IMR-90 (cell line): ENCODE results near the gene ALDH2. TPM values are rescaled to one million over a fixed set of nuclear protein-coding genes. Genes with fewer than 3 reads are reported as not detected.

Experiments
- ATAC-seq: fragments of 200-7000 bp; cut with Tn5 transposase; 2 replicates; pipeline ENCODE4 v1.9.1; 2020; ENCODE audit warnings: low read depth, mild to moderate bottlenecking, moderate library complexity
- BruUV-seq: library from RNA; stranded (reverse); fragments of 400-500 nt; replicated peaks from 2 replicates; lab custom pipeline; 2021; lab: Mats Ljungman, UMichigan
- CTCF ChIA-PET: fragments of 300-600 bp; formaldehyde crosslinking; extraction: SDS; loops from one replicate; lab custom pipeline; 2021; ENCODE audit warnings: antibody characterized with exemption; lab: Yijun Ruan, JAX
- POLR2A ChIA-PET: fragments of 300-600 bp; sonication (Branson Sonifier 250); formaldehyde crosslinking; loops from one replicate; lab custom pipeline; 2022; ENCODE audit warnings: antibody characterized with exemption; ENCODE audit not compliant: unreplicated experiment; lab: Charles Lee
- DNase-seq: peaks from one replicate; pipeline ENCODE4 v3.0.0; 2013
- H2AFZ ChIP-seq: replicated peaks from 2 replicates; pipeline ENCODE3; 2013; ENCODE audit warnings: low read length, mild to moderate bottlenecking; ENCODE audit not compliant: poor library complexity
- H2AK5ac ChIP-seq: 2 replicates; pipeline ENCODE4 v1.6.1; 2013; ENCODE audit warnings: low read depth, low read length, inconsistent platforms
- H2AK9ac ChIP-seq: replicated peaks from 2 replicates; pipeline ENCODE3; 2013; ENCODE audit warnings: mild to moderate bottlenecking, low read depth, low read length, moderate library complexity; ENCODE audit not compliant: poor library complexity
- H2BK120ac ChIP-seq: 2 replicates; pipeline ENCODE4 v1.6.1; 2013; ENCODE audit warnings: low read depth, low read length, inconsistent platforms
- H2BK15ac ChIP-seq: 3 replicates; pipeline ENCODE4 v1.6.1; 2013; ENCODE audit warnings: low read depth, low read length, inconsistent platforms
- H2BK20ac ChIP-seq: 2 replicates; pipeline ENCODE4 v1.6.1; 2013; ENCODE audit warnings: low read depth, mild to moderate bottlenecking, inconsistent platforms, low read length, moderate library complexity
- H2BK5ac ChIP-seq: 2 replicates; pipeline ENCODE4 v1.6.1; 2013; ENCODE audit warnings: mild to moderate bottlenecking, low read depth, low read length, inconsistent platforms; ENCODE audit not compliant: poor library complexity, severe bottlenecking
- H3K14ac ChIP-seq: replicated peaks from 2 replicates; pipeline ENCODE4 v1.6.1; 2013; ENCODE audit warnings: low read depth, low read length, inconsistent platforms
- H3K18ac ChIP-seq: 2 replicates; pipeline ENCODE4 v1.6.1; 2013; ENCODE audit warnings: low read depth, low read length, control low read depth
- H3K23ac ChIP-seq: 2 replicates; pipeline ENCODE4 v1.6.1; 2013; ENCODE audit warnings: low read depth, low read length, inconsistent platforms
- H3K27ac ChIP-seq: 2 replicates; pipeline ENCODE4 v1.5.1; 2013; ENCODE audit warnings: mild to moderate bottlenecking, control low read depth, low read length; ENCODE audit not compliant: insufficient read depth
- H3K27me3 ChIP-seq: 2 replicates; pipeline ENCODE4 v1.6.1; 2013; ENCODE audit warnings: low read length; ENCODE audit not compliant: control insufficient read depth, insufficient read depth
- H3K36me3 ChIP-seq: 2 replicates; pipeline ENCODE4 v1.6.1; 2013; ENCODE audit warnings: low read length, mixed read lengths; ENCODE audit not compliant: control insufficient read depth, insufficient read depth
- H3K4ac ChIP-seq: 2 replicates; pipeline ENCODE4 v1.6.1; 2013; ENCODE audit warnings: low read depth, low read length, inconsistent platforms
- H3K4me1 ChIP-seq: 2 replicates; pipeline ENCODE4 v1.6.1; 2013; ENCODE audit warnings: low read length, mixed read lengths; ENCODE audit not compliant: control insufficient read depth, insufficient read depth
- H3K4me2 ChIP-seq: 2 replicates; pipeline ENCODE4 v1.6.1; 2013; ENCODE audit warnings: low read depth, mild to moderate bottlenecking, control low read depth, low read length, moderate library complexity
- H3K4me3 ChIP-seq: 2 replicates; pipeline ENCODE4 v1.5.1; 2013; ENCODE audit warnings: low read depth, mild to moderate bottlenecking, control low read depth, low read length, moderate library complexity; ENCODE audit not compliant: insufficient read depth
- H3K56ac ChIP-seq: 2 replicates; pipeline ENCODE4 v1.6.1; 2013; ENCODE audit warnings: low read length, inconsistent platforms; ENCODE audit not compliant: insufficient read depth; ENCODE audit errors: extremely low read depth
- H3K79me1 ChIP-seq, 2 experiments: 2 replicates each; pipeline ENCODE4 v1.6.1; 2013; ENCODE audit warnings: low read length in 2 of 2, inconsistent platforms in 1 of 2, low read depth in 1 of 2
- H3K9ac ChIP-seq: 2 replicates; pipeline ENCODE4 v1.6.1; 2013; ENCODE audit warnings: low read depth, low read length, control low read depth
- H3K9me1 ChIP-seq: 2 replicates; pipeline ENCODE4 v1.6.1; 2013; ENCODE audit warnings: low read length, inconsistent platforms; ENCODE audit not compliant: insufficient read depth
- H3K9me3 ChIP-seq: 2 replicates; pipeline ENCODE4 v1.6.1; 2013; ENCODE audit warnings: low read length; ENCODE audit not compliant: control insufficient read depth, insufficient read depth
- H4K20me1 ChIP-seq: 2 replicates; pipeline ENCODE4 v1.6.1; 2013; ENCODE audit warnings: low read length, inconsistent platforms; ENCODE audit not compliant: insufficient read depth
- H4K5ac ChIP-seq: 2 replicates; pipeline ENCODE4 v1.6.1; 2013; ENCODE audit warnings: mild to moderate bottlenecking, low read depth, low read length, control low read depth
- H4K8ac ChIP-seq, 2 experiments: 2 replicates each; pipeline ENCODE4 v1.6.1; 2013; ENCODE audit warnings: low read depth in 2 of 2, low read length in 2 of 2, control low read depth in 1 of 2, inconsistent platforms in 1 of 2
- H4K91ac ChIP-seq: 2 replicates; pipeline ENCODE4 v1.6.1; 2013; ENCODE audit warnings: low read depth, low read length, inconsistent platforms; ENCODE audit not compliant: insufficient read depth
- CEBPB ChIP-seq: IDR thresholded peaks from 2 replicates; pipeline ENCODE4 v1.6.1; 2012; ENCODE audit warnings: low read depth, low read length, improper control_type of control experiment
- NFE2L2 ChIP-seq: fragments of 150-350 bp; IDR thresholded peaks from 2 replicates; pipeline ENCODE4 v1.6.1; 2016; ENCODE audit warnings: low read depth, mild to moderate bottlenecking, low read length
- RAD21 ChIP-seq: IDR thresholded peaks from 2 replicates; pipeline ENCODE4 v1.6.1; 2012; ENCODE audit warnings: low read length, improper control_type of control experiment
- SMC3 ChIP-seq: fragments of 150-350 bp; IDR thresholded peaks from 2 replicates; pipeline ENCODE4 v1.6.1; 2016; ENCODE audit warnings: low read depth, mild to moderate bottlenecking, antibody characterized with exemption, low read length, moderate library complexity
- USF2 ChIP-seq: fragments of 150-350 bp; IDR thresholded peaks from 2 replicates; pipeline ENCODE4 v1.6.1; 2017; ENCODE audit warnings: mild to moderate bottlenecking, antibody characterized with exemption, low read length, low read depth
- WGBS, 2 experiments: methylation state at CpG; one replicate each; pipeline versions ENCODE4 v1.1.5 to v1.1.7; 2013; ENCODE audit warnings: missing lambda C conversion rate in 2 of 2; ENCODE audit not compliant: insufficient read length in 1 of 2; ENCODE audit errors: extremely low coverage in 2 of 2; 5-methylcytosine and 5-hydroxymethylcytosine counted together
- dilution Hi-C: fragments of 300-500 bp; cut with HindIII; formaldehyde crosslinking; loops from one replicate; pipeline ENCODE4 v1.14.3; 2018; ENCODE audit warnings: low sequenced_read_pairs; ENCODE audit not compliant: unreplicated experiment
- in situ Hi-C: fragments of 300-500 bp; cut with MboI; formaldehyde crosslinking; loops from 3 replicates; pipeline ENCODE4 v1.14.3; 2019; ENCODE audit warnings: low sequenced_read_pairs, inconsistent platforms, mixed read lengths
- intact Hi-C: fragments of 100-400 bp; cut with micrococcal nuclease; formaldehyde crosslinking; loops from 2 replicates; pipeline ENCODE4 v1.10.0; 2022
- polyA plus RNA-seq, 3 experiments: library from polyadenylated mRNA; depleted of rRNA; stranded (reverse); fragments of >200 nt; gene quantifications; 2 replicates each; pipeline ENCODE4 v1.2.3, GENCODE V29; 2012; ENCODE audit warnings: low replicate concordance in 1 of 3
- total RNA-seq: library from RNA; depleted of rRNA; stranded (reverse); fragments of >200 nt; gene quantifications from 2 replicates; pipeline ENCODE4 v1.2.3, GENCODE V29; 2012

Gene ALDH2
- total and polyA plus RNA-seq, 2 of the 4 experiments (the other 2 are of a cell fraction) = 16.0 to 41.2 TPM

GRCh38 chr12:111792155-111792855 lies 25.6 kb downstream of the ALDH2 start:
- Histone ChIP-seq H4K91ac (no peak overlapping the region), H3K9me3 (no peaks in the 10 kb centered on the region), H3K36me3 (peaks cover 59% of the 10 kb centered on the region), H3K4ac (no peak overlapping the region), H3K9me1 (peaks cover 3% of the 10 kb centered on the region), H2AK5ac (no peak overlapping the region), H3K4me3 (no peak overlapping the region), H2BK15ac (no peak overlapping the region), H3K9ac (no peak overlapping the region), H4K20me1 (no peaks in the 10 kb centered on the region), H3K56ac (no peak overlapping the region), H3K4me2 (no peak overlapping the region), H3K27ac (no peak overlapping the region), H3K4me1 (peaks cover 3% of the 10 kb centered on the region; the same call in 1 of the 2 replicates), H2AFZ (peak overlapping the region; percentile 70), H2AK9ac (peak overlapping the region; percentile 15), H3K79me1 (no peaks in the 10 kb centered on the region; a peak in 1 of 4 replicates), H2BK20ac (no peak overlapping the region), H4K8ac (no peak overlapping the region), H3K27me3 (no peaks in the 10 kb centered on the region), H3K14ac (no peak overlapping the region), H4K5ac (no peak overlapping the region), H3K23ac (no peak overlapping the region), H2BK5ac (no peak overlapping the region), H2BK120ac (no peak overlapping the region), H3K18ac (no peak overlapping the region)
- CTCF ChIA-PET = interaction anchor here (0.6 kb wide), 2 partner anchors 14 to 148 kb away, joined by 3 read pairs; no protein-coding TSS in a partner anchor
- DNase-seq (peak; percentile 41), ATAC-seq (peak; percentile 47)
- in situ Hi-C loops (no loop called here), dilution Hi-C loops (no loop called here), intact Hi-C loops (no loop called here)
- TF ChIP-seq NFE2L2 (no peak), CEBPB (no peak), SMC3 (no peak), RAD21 (no peak), USF2 (no peak)
- BruUV-seq = no TSS peak
- 89% methylated on average over 10 of the region's 27 CpGs; no CpG with 5 or more reads in 1 of the 2 experiments for WGBS, 2 experiments
- POLR2A ChIA-PET = no interaction called here
